ENCODE results near the gene MAP2. TPM values are rescaled to one million over a fixed set of nuclear protein-coding genes. Genes with fewer than 3 reads are reported as not detected.
A peak's percentile ranks its signal among the peaks of the same experiment; 100 is the strongest.

MAP2 gene
- total and polyA plus RNA-seq, 10 of the 15 experiments (the other 5 are each of a cell fraction or from before 2014, with no cell fraction given): 0.01 TPM; not detected in 9

DNA sequence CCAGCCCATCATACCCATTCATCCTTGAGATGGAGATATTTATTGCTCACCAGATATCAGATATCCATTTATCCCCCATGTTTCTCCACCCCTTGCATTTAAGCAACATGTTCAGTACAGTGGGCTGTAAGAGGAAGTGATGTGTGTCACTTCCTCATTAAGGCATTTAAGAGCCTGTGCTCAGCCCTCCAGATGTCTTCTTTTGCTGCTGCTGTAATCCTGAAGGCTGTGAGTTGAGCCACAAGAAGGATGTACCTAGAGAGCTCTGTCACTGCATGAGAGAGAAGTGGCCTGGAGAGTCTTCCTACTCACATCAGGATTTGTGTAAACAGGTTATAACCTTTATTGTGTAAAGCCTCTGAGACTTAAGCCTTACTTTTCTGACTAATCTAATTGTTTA lies 195.9 kb downstream of the MAP2 start:
- RAD21 ChIA-PET (ENCODE audit: unreplicated experiment): no interaction called here
- in situ Hi-C loops (cut with MboI) (no loop called here), intact Hi-C loops (cut with micrococcal nuclease; ENCODE audit: unreplicated experiment) (no loop called here)
- ATAC-seq: peak; percentile 62; the same call in 2 of the 3 replicates
- H3K9me3 ChIP-seq (replicated peaks; ENCODE audit: control insufficient read depth, insufficient read depth, low read length): no peaks in the 10 kb centered on the region
- H2AFZ ChIP-seq (ENCODE audit: control insufficient read depth, low read depth, low read length): no peak overlapping the region
- no peaks in the 10 kb centered on the region for H3K79me2 ChIP-seq (ENCODE audit: control insufficient read depth, insufficient read depth, low read length)
- TF ChIP-seq SPI1 (IDR thresholded peaks at IDR 0.05; ENCODE audit: borderline replicate concordance, insufficient read depth, low read depth, low read length) (peak; percentile 73; the same call in 1 of the 2 replicates), DPF2 (IDR thresholded peaks at IDR 0.05) (no peak)
- no peak overlapping the region for H3K9ac ChIP-seq (ENCODE audit: control insufficient read depth, insufficient read depth, low read length)
- SMC1A ChIA-PET (ENCODE audit: uncharacterized antibody, unreplicated experiment): interaction anchor here (0.9 kb wide), 1 partner anchor 40 kb away, joined by 3 read pairs; no protein-coding TSS in a partner anchor
- no peak overlapping the region for H3K4me3 ChIP-seq
- no peak overlapping the region for H3K4me2 ChIP-seq (ENCODE audit: control insufficient read depth, insufficient read depth)
- no peaks in the 10 kb centered on the region for H3K36me3 ChIP-seq (ENCODE audit: control insufficient read depth in 2 of 2, insufficient read depth in 2 of 2, low read length in 1 of 2)
- FAIRE-seq: no peak
- no peaks in the 10 kb centered on the region for H4K20me1 ChIP-seq (ENCODE audit: control insufficient read depth, insufficient read depth)
- BruUV-seq (replicated peaks): no TSS peak
- H3K27ac ChIP-seq (ENCODE audit: control insufficient read depth, insufficient read depth): no peak overlapping the region
- DNase-seq (ENCODE audit: low read depth, low spot score): no peak
- H3K4me1 ChIP-seq (ENCODE audit: control insufficient read depth, insufficient read depth, low read length): no peaks in the 10 kb centered on the region
- POLR2A ChIA-PET: no interaction called here
- CTCF ChIA-PET: no interaction called here
- H3K27me3 ChIP-seq (replicated peaks in 1 of 2; ENCODE audit: control insufficient read depth in 2 of 2, insufficient read depth in 2 of 2, low read length in 1 of 2): no peaks in the 10 kb centered on the region

GRCh38 chr2:209624192-209624938 lies 200.5 kb downstream of the MAP2 start:
- ATAC-seq: no peak
- ChIA-PET RAD21 (ENCODE audit: unreplicated experiment) (no interaction called here), CTCF (interaction anchor here (0.5 kb wide), 1 partner anchor 211 kb away, joined by 3 read pairs; no protein-coding TSS in a partner anchor), SMC1A (ENCODE audit: uncharacterized antibody, unreplicated experiment) (interaction anchor here (0.6 kb wide), 1 partner anchor 315 kb away, joined by 3 read pairs; no protein-coding TSS in a partner anchor), POLR2A (no interaction called here)
- Histone ChIP-seq H4K20me1 (ENCODE audit: control insufficient read depth, insufficient read depth) (no peaks in the 10 kb centered on the region), H3K4me2 (ENCODE audit: control insufficient read depth, insufficient read depth) (no peak overlapping the region), H3K9me3 (replicated peaks; ENCODE audit: control insufficient read depth, insufficient read depth, low read length) (no peaks in the 10 kb centered on the region), H3K27ac (ENCODE audit: control insufficient read depth, insufficient read depth) (no peak overlapping the region), H3K27me3 (replicated peaks in 1 of 2; ENCODE audit: control insufficient read depth in 2 of 2, insufficient read depth in 2 of 2, low read length in 1 of 2) (no peaks in the 10 kb centered on the region), H3K36me3 (ENCODE audit: control insufficient read depth in 2 of 2, insufficient read depth in 2 of 2, low read length in 1 of 2) (no peaks in the 10 kb centered on the region), H3K79me2 (ENCODE audit: control insufficient read depth, insufficient read depth, low read length) (no peaks in the 10 kb centered on the region), H2AFZ (ENCODE audit: control insufficient read depth, low read depth, low read length) (no peak overlapping the region), H3K4me3 (no peak overlapping the region), H3K9ac (ENCODE audit: control insufficient read depth, insufficient read depth, low read length) (no peak overlapping the region), H3K4me1 (ENCODE audit: control insufficient read depth, insufficient read depth, low read length) (no peaks in the 10 kb centered on the region)
- no TSS peak for BruUV-seq (replicated peaks)
- DNase-seq (ENCODE audit: low read depth, low spot score): no peak
- in situ Hi-C loops (cut with MboI) (no loop called here), intact Hi-C loops (cut with micrococcal nuclease; ENCODE audit: unreplicated experiment) (no loop called here)
- TF ChIP-seq YY1 (IDR thresholded peaks at IDR 0.05; ENCODE audit: low read depth, low read length): no peak
- 31% methylated on average over 4 of the region's 4 CpGs for WGBS (ENCODE audit: insufficient coverage, insufficient replicate concordance, low lambda C conversion rate, missing lambda C conversion rate)
- no peak for FAIRE-seq

Data from GM12878 (cell line).